ENCODE measurements around the gene GHDC.
"Not testable (repeated sequence)": the region's sequence is repeated elsewhere in the genome, so short reads cannot be mapped to it uniquely, and the experiment has no call there.

GHDC gene

DNA sequence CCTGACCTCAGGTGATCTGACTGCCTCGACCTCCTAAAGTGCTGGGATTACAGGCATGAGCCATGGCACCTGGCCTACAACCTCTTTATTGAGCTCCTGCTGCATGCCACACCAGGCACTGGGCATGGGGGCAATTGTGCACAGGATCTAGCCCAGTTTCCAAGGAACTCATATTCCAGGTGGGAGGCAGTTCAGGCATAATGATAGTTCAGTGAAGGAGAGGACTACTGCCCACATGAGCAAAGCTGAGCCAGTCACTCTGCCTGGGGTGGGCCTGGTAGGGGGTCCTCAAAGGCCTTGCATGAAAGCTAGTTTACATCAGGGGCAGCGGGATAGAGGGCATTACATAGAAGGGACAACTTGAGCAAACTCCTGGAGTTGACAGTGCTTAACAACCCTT lies 6.5 kb downstream of the GHDC start:
- H3K27me3 ChIP-seq: peaks cover under 1% of the 10 kb centered on the region
- TF ChIP-seq, protein P1, sequence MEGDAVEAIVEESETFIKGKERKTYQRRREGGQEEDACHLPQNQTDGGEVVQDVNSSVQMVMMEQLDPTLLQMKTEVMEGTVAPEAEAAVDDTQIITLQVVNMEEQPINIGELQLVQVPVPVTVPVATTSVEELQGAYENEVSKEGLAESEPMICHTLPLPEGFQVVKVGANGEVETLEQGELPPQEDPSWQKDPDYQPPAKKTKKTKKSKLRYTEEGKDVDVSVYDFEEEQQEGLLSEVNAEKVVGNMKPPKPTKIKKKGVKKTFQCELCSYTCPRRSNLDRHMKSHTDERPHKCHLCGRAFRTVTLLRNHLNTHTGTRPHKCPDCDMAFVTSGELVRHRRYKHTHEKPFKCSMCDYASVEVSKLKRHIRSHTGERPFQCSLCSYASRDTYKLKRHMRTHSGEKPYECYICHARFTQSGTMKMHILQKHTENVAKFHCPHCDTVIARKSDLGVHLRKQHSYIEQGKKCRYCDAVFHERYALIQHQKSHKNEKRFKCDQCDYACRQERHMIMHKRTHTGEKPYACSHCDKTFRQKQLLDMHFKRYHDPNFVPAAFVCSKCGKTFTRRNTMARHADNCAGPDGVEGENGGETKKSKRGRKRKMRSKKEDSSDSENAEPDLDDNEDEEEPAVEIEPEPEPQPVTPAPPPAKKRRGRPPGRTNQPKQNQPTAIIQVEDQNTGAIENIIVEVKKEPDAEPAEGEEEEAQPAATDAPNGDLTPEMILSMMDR (IDR thresholded peaks at IDR 0.05): no peak
- no peak overlapping the region for H3K27ac ChIP-seq
- no peaks in the 10 kb centered on the region for H3K36me3 ChIP-seq
- H3K9me3 ChIP-seq: no peaks in the 10 kb centered on the region
- no peak overlapping the region for H3K4me3 ChIP-seq (ENCODE audit: low read depth in 1 of 2, low read length in 1 of 2)
- peaks cover 49 to 52% of the 10 kb centered on the region in 2 experiments for H3K4me1 ChIP-seq (ENCODE audit: control insufficient read depth in 1 of 2, insufficient read depth in 1 of 2, low read depth in 1 of 2, low read length in 1 of 2)

- H3K9me3 ChIP-seq; H3K27ac ChIP-seq; H3K4me3 ChIP-seq (ENCODE audit: low read depth in 1 of 2, low read length in 1 of 2); H3K36me3 ChIP-seq: not testable (repeated sequence)
- H3K27me3 ChIP-seq: peaks cover 17% of the 10 kb centered on the region
- H3K4me1 ChIP-seq (ENCODE audit: control insufficient read depth in 1 of 2, insufficient read depth in 1 of 2, low read depth in 1 of 2, low read length in 1 of 2): peaks cover 50 to 56% of the 10 kb centered on the region in 2 experiments
Observed at GRCh38 chr17:42186191-42186590, 8.1 kb downstream of the GHDC start.

DNA sequence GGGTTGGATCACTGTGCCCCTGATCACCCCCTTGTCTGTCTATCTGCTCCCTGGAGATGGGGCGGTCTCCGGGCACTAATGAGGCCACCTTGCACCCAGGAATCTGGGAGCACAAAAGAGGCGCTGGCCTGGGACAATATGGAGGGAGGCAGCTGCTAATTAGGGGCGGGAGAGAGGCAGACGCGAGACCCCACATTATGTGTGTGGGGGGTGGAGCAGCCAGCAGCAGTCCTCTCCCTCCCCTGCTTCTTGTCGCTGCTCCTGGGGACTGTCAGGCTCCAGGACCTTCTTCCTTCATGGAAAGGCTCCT lies 8.7 kb downstream of the GHDC start:
- Histone ChIP-seq H3K4me1 (ENCODE audit: control insufficient read depth in 1 of 2, insufficient read depth in 1 of 2, low read depth in 1 of 2, low read length in 1 of 2) (peaks cover 56 to 63% of the 10 kb centered on the region in 2 experiments), H3K4me3 (ENCODE audit: low read depth in 1 of 2, low read length in 1 of 2) (no peak overlapping the region), H3K36me3 (no peaks in the 10 kb centered on the region), H3K27me3 (peaks cover 23% of the 10 kb centered on the region), H3K9me3 (no peaks in the 10 kb centered on the region), H3K27ac (no peak overlapping the region)
- TF ChIP-seq, protein P1 (IDR thresholded peaks at IDR 0.05): no peak

DNA sequence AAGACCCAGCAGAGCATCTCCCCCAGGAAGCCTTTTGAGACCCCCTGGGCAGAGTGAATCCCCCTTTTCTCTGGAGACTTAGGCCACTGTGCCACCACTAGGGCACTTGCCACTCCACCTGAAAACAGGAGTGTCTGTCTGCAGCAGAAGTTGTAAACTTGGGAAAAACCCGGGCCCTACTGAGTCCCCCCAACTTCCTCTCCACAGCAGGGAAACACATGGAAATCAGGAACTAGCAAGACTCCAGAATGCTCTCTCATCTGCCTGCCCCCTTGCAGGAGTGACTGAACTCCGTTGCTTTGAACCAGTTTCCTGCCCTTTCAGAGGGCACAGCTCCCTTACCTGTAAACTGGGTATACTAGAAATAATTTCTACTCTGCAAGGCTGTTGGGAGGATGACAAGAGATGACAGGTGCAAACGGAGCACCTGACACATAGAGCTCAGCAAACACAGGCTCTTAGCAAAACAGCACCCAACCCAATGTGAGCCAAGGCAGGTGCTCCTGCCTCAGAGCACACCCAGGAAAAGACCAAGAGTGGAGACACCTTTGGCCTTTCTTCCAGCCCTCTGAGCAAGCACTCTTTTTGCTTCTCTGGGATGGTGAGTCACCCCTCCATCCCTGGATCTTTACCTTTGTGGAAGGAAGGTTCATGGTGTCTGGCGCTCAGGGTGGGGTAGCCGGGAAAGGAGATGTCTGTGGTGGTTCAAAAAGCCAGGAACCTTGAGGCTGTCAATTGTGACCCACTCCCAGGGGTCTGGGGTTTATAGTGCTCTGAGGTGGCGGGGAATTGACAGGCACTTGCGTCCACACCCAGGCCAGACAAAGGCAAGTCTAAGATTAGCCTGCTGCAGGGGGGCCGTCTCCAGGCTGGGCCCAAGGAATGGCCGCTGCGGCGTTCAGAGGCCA lies 9.3 kb downstream of the GHDC start, which contains the start of gene HCRT:
TSS of gene HCRT (minus strand) at position 740 of the 908 bp plus-strand sequence. CDS start at position 653, 87 bp downstream.
- Histone ChIP-seq H3K9me3 (no peaks in the 10 kb centered on the region), H3K36me3 (no peaks in the 10 kb centered on the region), H3K27me3 (peaks cover 29% of the 10 kb centered on the region), H3K27ac (peak within 1 kb of the TSS; percentile 84), H3K4me1 (ENCODE audit: control insufficient read depth in 1 of 2, insufficient read depth in 1 of 2, low read depth in 1 of 2, low read length in 1 of 2) (peaks cover 60 to 68% of the 10 kb centered on the region in 2 experiments), H3K4me3 (ENCODE audit: low read depth in 1 of 2, low read length in 1 of 2) (peak within 1 kb of the TSS; percentile 81 to 83)
- TF ChIP-seq, protein P1 (IDR thresholded peaks at IDR 0.05): no peak

DNA sequence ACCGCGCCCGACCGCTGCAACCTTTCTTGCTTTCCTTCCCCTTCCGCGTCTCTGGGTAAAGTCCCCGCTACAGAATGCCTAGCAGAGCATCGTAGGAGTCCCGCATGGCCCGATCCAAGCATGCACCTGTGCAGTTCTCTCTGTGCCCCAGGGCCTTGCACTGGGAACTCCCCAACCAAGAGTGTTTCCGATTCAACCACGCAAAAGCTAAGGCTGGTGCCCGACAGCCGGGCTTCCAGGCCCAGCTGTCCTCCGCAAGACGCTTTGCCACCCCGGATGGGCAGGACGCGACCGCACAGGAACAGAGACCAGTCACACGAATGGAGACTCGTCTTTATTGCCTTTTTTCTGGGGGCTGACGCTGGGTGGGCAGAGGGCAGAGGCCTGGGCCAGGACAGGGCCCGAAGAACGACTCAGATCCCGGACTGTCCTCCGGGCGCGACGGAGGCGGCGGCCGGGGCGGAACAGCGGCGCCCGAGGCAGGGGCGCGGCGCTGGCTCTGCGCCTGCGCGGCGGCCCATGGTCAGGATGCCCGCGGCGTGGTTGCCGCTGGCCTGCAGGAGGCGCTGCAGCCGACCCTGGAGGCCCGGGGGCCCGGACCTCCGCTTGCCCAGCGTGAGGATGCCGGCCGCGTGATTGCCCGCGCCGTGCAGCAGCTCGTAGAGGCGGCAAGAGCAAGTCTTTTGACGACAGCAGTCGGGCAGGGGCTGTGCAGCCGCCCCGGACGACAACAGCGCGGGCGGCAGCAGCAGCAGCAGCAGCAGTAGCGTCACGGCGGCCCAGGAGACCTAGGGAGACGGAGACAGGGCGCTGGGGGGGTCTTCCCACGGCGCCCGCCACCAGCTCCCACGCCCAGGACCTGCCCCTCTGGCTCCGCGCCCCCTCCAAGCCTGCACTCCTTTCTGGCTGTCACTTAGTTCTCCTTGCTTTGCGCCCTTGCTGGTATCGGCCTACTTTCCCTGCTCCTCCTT lies 10.3 kb downstream of the GHDC start:
- Histone ChIP-seq H3K36me3 (no peaks in the 10 kb centered on the region), H3K27ac (peak overlapping the region; percentile 84), H3K4me3 (ENCODE audit: low read depth in 1 of 2, low read length in 1 of 2) (peak overlapping the region; percentile 81 to 83), H3K4me1 (ENCODE audit: control insufficient read depth in 1 of 2, insufficient read depth in 1 of 2, low read depth in 1 of 2, low read length in 1 of 2) (peaks cover 53 to 72% of the 10 kb centered on the region in 2 experiments), H3K27me3 (peaks cover 38% of the 10 kb centered on the region), H3K9me3 (no peaks in the 10 kb centered on the region)
- TF ChIP-seq, protein P1 (IDR thresholded peaks at IDR 0.05): peak; percentile 92
